OCI-LY1 (cell line): Measurements from ENCODE around the gene CNTNAP2.

ENCODE experiments used
- H2AFZ ChIP-seq: fragments of 200-600 bp; sonication (generic), shearing (Covaris generic); 2 replicates; pipeline ENCODE4 v1.6.0; 2014; ENCODE audit warnings: antibody characterized with exemption, mild to moderate bottlenecking, low read length
- H3F3A ChIP-seq: fragments of 200-600 bp; sonication (generic), shearing (Covaris generic); 2 replicates; pipeline ENCODE4 v1.6.0; 2014; ENCODE audit warnings: mild to moderate bottlenecking, antibody characterized with exemption, low read length, moderate library complexity; ENCODE audit not compliant: insufficient read depth
- H3K27ac ChIP-seq: fragments of 200-600 bp; sonication (generic); 2 replicates; pipeline ENCODE4 v1.5.1; 2014; ENCODE audit warnings: low read length, mixed run types, mild to moderate bottlenecking, low read depth; ENCODE audit not compliant: poor library complexity, severe bottlenecking
- H3K27me3 ChIP-seq: fragments of 200-600 bp; sonication (generic); 2 replicates; pipeline ENCODE4 v1.6.0; 2014; ENCODE audit warnings: antibody characterized with exemption, mild to moderate bottlenecking, low read length, moderate library complexity; ENCODE audit not compliant: insufficient read depth
- H3K36me3 ChIP-seq: fragments of 200-600 bp; sonication (generic); 2 replicates; pipeline ENCODE4 v1.6.1; 2014; ENCODE audit warnings: mild to moderate bottlenecking, antibody characterized with exemption, low read length, moderate library complexity, mixed read lengths; ENCODE audit not compliant: insufficient read depth
- H3K4me1 ChIP-seq: fragments of 200-600 bp; sonication (generic); 2 replicates; pipeline ENCODE4 v1.5.1; 2014; ENCODE audit warnings: mild to moderate bottlenecking, low read length, moderate library complexity; ENCODE audit not compliant: insufficient read depth, severe bottlenecking
- H3K4me2 ChIP-seq: fragments of 200-600 bp; sonication (generic), shearing (Covaris generic); 2 replicates; pipeline ENCODE4 v1.6.1; 2014; ENCODE audit warnings: low read length
- H3K4me3 ChIP-seq: fragments of 200-600 bp; sonication (generic); 2 replicates; pipeline ENCODE4 v1.5.1; 2014; ENCODE audit warnings: low read length, low read depth, mild to moderate bottlenecking, mixed read lengths; ENCODE audit not compliant: poor library complexity, severe bottlenecking
- H3K79me2 ChIP-seq: fragments of 200-600 bp; shearing (Covaris generic); 2 replicates; pipeline ENCODE4 v1.6.1; 2016; ENCODE audit warnings: mixed run types, low read length, mixed read lengths; ENCODE audit not compliant: insufficient read depth
- H3K9ac ChIP-seq: fragments of 200-600 bp; sonication (generic), shearing (Covaris generic); 2 replicates; pipeline ENCODE4 v1.6.1; 2014; ENCODE audit warnings: mild to moderate bottlenecking, low read length, mixed read lengths
- H3K9me2 ChIP-seq: fragments of 200-600 bp; sonication (generic), shearing (Covaris generic); 2 replicates; pipeline ENCODE4 v1.6.1; 2014; ENCODE audit warnings: low read depth, mild to moderate bottlenecking, low read length, mixed read lengths
- H3K9me3 ChIP-seq: fragments of 200-600 bp; shearing (Covaris generic); 2 replicates; pipeline ENCODE4 v1.6.1; 2014; ENCODE audit warnings: low read length, mixed read lengths
- H4K20me1 ChIP-seq: fragments of 200-600 bp; sonication (generic), shearing (Covaris generic); 2 replicates; pipeline ENCODE4 v1.6.0; 2016; ENCODE audit warnings: mild to moderate bottlenecking, low read length; ENCODE audit not compliant: insufficient read depth
- CTCF ChIP-seq: fragments of 200-600 bp; sonication (generic), shearing (Covaris generic); IDR thresholded peaks from 2 replicates; pipeline ENCODE4 v1.5.1; 2017; ENCODE audit warnings: mild to moderate bottlenecking, antibody characterized with exemption, low read length, moderate library complexity, mixed read lengths
- EZH2 ChIP-seq: fragments of 200-600 bp; sonication (generic), shearing (Covaris generic); IDR thresholded peaks from 2 replicates; pipeline ENCODE4 v1.8.0; 2017; ENCODE audit warnings: borderline replicate concordance, mixed run types, mild to moderate bottlenecking, antibody characterized with exemption, low read length, moderate library complexity, mixed read lengths

Gene CNTNAP2

DNA sequence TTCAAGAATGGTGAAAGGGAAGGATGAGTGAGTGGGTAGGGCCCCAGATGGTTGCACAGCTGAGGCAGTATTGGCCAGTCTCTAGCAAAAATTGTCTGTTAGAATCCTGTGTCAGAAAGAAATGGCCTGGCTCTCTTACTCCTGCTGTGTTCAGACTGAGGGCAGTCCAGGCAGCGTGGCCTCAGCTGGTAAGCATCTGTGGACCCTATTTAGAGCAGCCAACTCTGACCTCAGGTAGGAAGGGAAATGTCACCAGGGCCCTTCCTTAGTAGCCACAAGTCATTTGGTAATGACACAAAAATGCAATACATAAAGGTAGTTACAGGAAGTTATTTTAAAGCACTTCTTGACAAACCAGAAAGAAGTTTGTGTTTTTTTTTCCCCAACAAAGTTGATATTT is 1194.7 kb downstream of the CNTNAP2 start:
- Histone ChIP-seq H3K4me2 (no peak overlapping the region), H2AFZ (peak overlapping the region; percentile 45; the same call in 1 of the 2 replicates), H3K36me3 (no peaks in the 10 kb centered on the region), H3K4me1 (peaks cover 8% of the 10 kb centered on the region), H3K9ac (no peak overlapping the region), H3K79me2 (no peaks in the 10 kb centered on the region), H3F3A (no peaks in the 10 kb centered on the region), H4K20me1 (no peaks in the 10 kb centered on the region), H3K27ac (no peak overlapping the region), H3K9me2 (no peaks in the 10 kb centered on the region), H3K4me3 (no peak overlapping the region), H3K27me3 (no peaks in the 10 kb centered on the region), H3K9me3 (no peaks in the 10 kb centered on the region)
- TF ChIP-seq EZH2 (no peak), CTCF (no peak)

- Histone ChIP-seq H3K9me2 (no peaks in the 10 kb centered on the region), H2AFZ (no peak overlapping the region), H3K36me3 (no peaks in the 10 kb centered on the region), H4K20me1 (no peaks in the 10 kb centered on the region), H3K9ac (no peak overlapping the region), H3K9me3 (peaks cover 7% of the 10 kb centered on the region), H3K4me3 (no peak overlapping the region), H3K4me2 (no peak overlapping the region), H3F3A (no peaks in the 10 kb centered on the region), H3K27ac (no peak overlapping the region), H3K79me2 (no peaks in the 10 kb centered on the region), H3K27me3 (no peaks in the 10 kb centered on the region), H3K4me1 (no peaks in the 10 kb centered on the region)
- TF ChIP-seq EZH2 = no peak
- TF ChIP-seq CTCF = no peak
Measured at GRCh38 chr7:147321504-147321903, 1204.9 kb downstream of the CNTNAP2 start.

DNA sequence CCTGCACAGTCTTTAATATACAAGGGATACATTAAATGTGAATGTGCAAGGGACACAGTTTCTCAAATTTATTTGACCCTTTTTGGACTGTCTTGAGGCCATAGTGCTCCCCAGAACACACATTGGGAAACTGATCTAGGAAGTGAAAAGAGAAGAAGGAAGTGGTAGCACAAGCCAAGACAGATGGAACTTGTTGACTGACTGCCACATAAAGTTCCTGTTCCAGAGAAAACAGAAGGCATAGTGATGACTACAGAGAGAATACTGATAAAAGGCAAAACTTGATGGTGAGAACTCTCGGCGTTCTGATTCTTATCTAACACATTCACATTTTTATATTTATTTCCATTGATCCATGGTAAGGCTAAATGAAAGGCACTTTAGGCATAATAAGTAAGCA is 1216.4 kb downstream of the CNTNAP2 start:
- no peak for TF ChIP-seq EZH2
- TF ChIP-seq CTCF = no peak

More for the DNA sequence above, 1216.4 kb downstream of the CNTNAP2 start:
- Histone ChIP-seq H3K9ac (no peak overlapping the region), H2AFZ (no peak overlapping the region), H3K4me1 (no peaks in the 10 kb centered on the region), H3K9me2 (no peaks in the 10 kb centered on the region), H3K9me3 (no peaks in the 10 kb centered on the region), H3F3A (no peaks in the 10 kb centered on the region), H3K4me2 (no peak overlapping the region), H3K36me3 (no peaks in the 10 kb centered on the region), H3K27ac (no peak overlapping the region), H3K4me3 (no peak overlapping the region), H4K20me1 (no peaks in the 10 kb centered on the region), H3K27me3 (no peaks in the 10 kb centered on the region), H3K79me2 (no peaks in the 10 kb centered on the region)
